ENCODE data around the gene RNASE13.
"Not testable (repeated sequence)": the region's sequence is repeated elsewhere in the genome, so short reads cannot be mapped to it uniquely, and the experiment has no call there.

RNASE13 gene

DNA sequence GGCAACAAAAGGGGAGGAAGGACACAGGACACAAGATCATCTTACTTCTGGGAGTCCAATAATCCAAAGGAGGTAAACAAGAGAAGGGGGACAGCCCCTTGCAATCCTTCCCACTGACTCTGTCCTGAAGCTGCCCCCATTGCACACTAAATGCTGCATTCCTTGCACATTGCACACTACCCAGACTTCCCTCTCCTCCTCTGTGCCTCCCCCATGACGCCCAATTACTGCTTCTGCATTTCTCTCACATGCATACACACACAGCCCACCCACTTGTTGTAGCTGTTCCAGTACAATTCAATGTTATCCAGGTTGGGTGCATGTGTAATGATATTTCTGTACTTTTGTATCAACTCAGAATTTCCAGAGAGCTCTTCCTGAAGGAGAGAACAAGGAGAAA is 15.2 kb downstream of the RNASE13 start:
- DNase-seq, result no peak

DNA sequence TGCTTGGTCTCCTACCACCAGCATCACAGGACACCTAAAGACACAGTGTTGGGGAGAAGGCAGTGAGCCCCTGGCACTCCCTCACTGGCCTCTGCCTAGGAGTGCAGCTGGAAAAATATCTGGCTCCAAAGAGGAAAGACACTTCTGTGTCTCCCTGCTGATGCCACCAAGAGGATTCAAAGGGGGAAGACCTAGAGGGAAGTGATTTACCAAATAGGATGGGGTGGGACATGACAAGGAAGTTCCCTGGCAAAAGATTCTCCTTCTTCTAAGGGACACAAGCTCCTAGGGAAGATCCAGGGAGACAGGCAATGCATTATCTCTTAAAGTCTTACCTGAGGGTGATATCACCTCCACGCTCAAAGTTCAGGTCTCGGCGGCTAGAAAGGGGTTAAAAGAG is 15.8 kb downstream of the RNASE13 start:
- DNase-seq, result no peak

DNA sequence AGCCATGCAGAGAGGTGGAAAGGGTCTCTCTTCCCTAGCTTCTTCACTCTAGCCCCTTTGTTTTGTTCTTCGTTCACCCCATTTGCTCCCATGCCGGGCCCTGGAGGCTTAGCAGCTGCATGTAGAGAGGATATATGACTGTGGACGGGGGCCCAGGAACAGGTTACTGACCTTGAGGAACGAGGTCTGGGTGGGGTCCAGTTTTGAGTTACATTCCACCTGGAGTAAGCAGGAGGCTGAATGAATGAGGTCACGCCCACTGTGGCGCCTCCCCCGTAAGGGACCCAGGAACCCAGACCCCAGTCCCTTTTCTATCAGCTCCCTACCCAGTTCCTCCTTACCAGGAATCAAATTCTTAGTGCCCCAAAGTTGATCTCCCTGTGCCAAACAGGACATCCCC is 16.3 kb downstream of the RNASE13 start:
- DNase-seq, result no peak

DNA sequence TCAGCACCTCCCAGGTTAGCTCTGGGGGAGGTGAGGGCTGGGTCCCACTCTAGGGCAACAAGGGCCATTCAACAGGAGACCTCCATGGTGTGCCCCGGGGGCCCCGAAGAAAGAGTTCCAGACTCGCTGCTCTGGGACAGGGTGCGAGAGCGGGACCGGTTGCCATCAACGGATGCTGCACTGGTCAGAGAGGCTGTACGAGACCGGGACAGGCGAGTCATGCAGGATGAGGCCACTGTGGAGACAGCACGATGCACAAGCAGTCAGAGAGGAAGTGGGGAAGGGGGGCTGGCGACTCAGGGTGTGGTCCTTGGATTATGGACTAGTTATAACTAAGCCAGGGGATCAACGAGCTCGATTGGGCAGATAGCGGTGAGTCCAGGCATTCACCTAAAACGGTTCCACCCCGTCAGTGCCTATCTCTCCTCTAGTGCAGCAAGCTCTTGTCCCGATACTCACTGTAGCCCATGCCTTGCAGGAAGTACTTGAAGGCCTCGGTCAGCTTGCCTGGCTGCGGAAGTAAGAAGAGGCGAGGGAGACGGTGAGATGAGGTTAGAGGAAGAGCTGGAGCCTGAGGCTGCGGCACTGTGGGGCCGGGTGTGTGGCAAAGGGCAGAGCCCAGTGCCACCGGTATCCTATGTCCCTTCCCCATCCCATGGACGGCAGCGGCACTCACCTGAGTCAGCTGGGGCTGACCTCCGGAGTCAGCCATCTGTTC is 16.9 kb downstream of the RNASE13 start:
- no peak for DNase-seq

DNA sequence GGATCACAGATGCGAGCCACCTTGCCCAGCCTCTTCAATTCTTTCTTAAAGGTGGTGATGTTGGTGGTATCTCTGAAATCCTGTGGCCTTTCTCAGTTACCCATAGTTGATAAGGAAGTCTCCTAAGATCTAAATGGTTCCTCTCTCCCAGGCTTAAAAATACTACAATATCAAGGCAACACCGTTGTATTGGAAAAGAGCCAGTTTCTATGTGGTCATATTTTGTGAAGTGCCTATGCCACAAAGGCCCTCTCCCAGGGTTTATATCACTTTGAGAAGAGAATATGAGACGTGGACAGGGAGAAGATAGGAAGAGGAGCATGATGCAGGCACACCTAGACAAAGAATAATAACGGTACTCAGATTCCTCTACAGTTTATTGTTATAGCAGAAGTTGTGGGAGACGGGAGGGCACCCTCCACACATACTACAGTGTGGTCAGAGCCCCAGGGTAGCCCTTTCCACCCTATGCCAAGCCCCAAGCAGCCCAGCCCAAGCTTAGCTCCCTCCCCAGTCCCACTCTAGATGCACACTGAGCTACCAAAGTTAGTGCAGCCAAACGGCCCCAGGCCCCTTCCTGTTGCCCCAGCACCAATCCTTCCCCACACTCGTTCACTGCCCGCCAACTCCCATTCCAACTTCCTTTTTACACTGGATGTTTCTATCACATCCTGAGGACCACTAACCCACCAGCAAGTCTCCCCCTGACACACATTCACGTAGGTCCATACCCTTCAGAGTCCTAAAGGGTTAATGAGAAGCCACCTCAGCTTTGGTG is 18.0 kb downstream of the RNASE13 start:
- DNase-seq, result no peak

DNA sequence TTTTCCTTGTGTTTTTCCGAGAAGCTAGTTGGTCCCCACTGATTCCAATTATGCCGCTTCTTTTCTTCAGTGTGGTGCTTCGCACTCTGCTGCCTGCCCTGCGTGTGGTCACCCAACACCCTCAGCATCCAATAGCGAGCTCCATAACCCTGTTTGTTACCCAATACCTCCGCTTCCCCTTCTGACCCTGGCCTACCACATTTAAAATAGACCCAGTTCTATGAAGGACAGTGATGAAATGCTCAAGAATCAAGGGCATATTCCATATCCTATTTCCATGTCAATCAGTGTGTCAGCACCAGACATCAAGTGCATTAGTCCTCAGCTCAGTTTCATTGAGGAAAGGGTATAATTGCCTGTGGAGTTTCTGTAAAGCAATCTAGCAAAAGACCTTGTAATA is 19.3 kb downstream of the RNASE13 start:
- DNase-seq, result no peak

DNA sequence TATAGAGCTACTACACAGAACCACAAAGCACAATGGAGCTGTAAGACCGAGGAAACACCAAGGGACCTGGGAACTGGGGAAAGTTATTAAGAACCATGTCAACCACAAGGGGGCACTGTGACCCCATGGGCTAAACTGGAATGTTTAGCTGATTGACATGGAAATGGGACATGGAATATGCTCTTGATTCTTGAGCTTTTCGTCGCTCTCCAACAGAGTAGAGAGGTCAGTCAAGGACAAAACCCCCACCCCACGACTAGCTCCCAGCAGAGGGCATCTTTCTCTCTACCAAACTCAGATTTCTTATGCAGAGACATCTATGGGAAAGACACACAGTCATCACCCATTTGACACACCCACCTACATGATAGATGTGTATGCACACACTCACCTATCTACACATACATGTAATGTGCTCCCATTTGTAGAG is 19.8 kb downstream of the RNASE13 start:
- DNase-seq, result no peak

DNA sequence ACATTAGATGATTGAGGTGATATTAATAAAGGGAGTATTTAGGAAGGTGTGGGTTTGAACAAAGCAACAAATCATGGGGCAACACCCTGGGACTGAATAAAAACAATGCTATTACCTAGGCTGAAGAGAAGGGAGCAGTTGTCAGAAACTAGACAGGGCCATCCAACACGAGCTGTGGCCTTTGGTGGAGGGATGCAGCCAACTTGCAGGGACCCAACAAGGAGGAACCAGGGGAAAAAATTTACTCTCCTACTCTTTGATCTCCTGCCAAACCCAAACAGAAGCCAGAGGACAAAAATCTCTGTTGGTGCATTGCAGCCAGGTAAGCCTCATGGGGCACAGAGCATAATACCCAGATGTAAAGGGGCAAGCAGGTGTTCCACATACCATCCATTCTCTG is 23.5 kb downstream of the RNASE13 start:
- DNase-seq, result no peak

DNA sequence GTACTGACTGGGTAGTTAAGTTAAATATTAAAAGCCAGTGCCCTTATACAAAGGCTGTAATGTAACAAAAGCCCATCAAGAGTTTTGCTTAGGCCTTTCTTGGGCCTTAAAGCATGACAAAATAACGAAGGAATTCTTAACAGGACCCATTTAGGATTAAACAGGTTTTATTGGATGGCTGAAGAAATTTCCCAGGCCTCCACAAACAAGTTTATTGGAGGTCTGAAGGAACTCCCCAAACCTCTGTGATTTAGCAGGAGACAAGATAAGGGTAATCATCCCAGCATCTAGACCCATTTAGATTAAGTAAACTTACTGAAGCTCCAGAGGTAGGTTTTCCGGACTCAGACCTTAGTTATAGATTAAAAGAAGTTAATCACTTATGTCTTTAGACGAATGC is 24.9 kb downstream of the RNASE13 start:
- DNase-seq, result not testable (repeated sequence)

DNA sequence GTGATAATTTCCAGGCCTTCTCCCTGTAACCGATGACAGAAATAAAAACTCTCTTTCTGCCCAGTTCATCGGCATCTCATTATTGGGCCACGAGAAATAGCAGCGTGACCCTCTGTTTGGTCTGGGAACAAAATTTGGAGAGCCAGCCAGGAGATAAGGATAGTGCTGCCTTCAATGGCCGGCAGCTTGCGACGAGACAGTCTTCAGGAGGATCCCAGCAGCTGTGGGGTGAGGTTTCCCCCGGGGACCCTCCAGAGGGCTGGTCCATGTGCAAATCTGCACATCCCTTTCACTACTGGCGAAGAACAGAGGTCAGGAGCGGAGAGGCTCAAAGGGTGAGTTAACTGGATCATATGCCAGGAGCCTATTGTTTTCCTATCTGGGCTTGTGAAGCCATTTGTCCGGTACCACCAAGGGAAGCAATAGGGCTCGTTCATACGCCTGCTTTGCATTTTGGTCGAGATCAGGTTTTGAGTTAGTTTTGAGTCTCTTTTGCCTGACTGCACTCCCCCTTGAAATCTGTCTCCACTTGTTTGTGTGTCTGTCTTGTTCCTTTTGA is 30.7 kb downstream of the RNASE13 start:
- DNase-seq, result no peak

DNA sequence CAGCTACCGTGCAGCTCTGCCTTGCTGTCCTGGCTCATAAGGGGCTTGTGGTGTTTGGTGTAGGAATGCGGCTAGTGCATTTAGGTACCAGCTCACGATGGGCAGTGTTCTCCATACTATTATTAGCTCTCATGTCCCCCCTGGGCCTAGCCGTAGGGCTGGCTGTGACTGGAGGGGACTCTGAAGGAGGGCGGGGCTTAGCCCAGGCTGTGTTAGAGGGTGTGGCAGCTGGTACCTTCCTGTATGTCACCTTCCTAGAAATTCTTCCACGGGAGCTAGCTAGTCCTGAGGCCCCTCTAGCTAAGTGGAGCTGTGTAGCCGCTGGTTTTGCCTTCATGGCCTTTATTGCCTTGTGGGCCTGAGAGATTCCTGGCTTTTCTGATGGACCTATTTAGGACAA is 33.4 kb downstream of the RNASE13 start:
- DNase-seq, result no peak

DNA sequence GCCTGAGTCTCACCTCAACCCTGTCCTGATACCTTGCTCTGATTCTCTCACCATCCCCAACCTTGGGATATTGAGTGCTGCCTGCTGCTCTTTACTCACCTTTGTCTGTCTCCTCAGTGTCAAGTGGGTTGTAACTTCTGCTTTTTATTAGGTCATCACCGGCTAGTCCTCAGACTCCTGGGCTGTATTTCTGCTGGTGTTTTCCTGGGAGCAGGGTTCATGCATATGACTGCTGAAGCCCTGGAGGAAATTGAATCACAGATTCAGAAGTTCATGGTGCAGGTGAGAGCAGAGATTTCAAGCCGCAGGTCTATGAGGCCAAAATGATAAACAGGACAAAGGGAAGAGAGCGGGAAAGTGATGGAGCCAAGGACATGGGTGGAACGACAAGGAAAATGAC is 35.0 kb downstream of the RNASE13 start:
- DNase-seq, result no peak

DNA sequence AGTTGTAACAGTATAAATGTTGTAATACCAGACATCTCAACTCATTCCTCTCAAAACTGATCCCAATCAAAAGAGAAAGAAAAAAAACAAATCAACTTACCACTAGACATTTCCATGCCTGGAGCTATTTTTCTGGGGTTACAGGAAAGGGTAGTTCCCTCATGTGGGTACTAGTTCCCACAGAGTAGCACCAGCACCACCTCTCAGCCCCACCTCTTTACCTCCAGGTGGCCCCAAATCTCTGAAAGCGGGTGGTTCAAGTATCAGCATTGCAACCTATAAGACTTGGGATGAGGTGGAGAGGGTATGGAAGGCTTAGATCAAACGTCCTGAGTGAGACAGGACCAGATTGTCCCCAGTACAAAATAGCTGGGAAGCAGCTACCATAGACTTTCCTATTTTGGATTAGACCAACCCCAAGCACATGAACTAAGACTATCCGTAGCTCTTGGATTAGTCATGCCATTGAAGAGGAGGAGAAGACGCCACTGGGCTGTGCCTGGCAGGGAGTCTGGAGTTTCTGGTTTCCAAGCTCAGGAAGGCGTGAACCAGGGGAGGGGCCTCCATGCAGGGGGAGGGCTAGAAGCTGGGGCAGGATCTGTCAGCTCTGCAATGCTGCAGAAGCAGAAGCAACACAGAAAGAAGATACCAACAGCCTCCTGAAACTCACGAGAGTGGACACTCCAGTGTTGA is 35.8 kb downstream of the RNASE13 start, which contains the start of gene SLC39A2:
Gene SLC39A2, plus strand, starts transcription at position 620 of the 693 bp plus-strand sequence. CDS start 154 bp downstream, outside the sequence.
- no peak for DNase-seq

DNA sequence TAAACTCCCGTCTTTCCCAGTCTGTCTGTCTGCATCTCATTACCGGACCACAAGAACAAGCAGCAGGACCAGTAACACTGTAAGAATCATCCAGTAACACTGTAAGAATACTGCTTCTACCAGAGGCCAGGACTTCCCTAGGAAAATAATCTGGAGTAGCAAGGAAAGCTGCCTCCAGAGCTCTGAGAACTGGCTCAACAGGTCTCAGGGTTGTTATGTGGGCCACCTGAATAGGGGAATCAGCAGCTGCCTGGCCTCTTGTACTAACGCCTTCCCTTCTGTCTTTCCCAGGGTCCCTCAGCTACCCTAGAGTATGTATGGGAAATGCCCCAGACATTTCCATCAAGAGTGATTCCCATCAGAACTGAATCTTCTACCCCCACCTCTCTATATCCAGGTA is 36.5 kb downstream of the RNASE13 start:
- DNase-seq, result no peak

DNA sequence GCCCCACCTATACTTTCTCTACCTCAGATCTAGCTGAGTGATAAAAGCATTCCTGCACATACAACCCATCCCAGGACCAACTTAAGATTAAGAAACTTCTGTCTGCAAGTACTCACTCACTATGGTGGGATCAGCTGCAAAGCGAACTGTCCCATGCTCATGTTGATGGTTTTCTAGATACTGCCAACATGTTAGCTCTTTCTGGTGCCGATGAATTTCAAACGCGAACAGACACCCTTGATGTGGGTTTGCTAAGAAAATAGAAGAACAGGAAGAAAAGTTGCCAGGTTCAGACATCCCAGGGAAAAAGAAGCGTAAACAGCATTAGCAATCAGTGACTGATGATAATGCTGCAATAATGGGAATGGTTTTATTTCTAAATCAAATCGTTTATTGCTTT is 37.0 kb downstream of the RNASE13 start:
- no peak for DNase-seq

DNA sequence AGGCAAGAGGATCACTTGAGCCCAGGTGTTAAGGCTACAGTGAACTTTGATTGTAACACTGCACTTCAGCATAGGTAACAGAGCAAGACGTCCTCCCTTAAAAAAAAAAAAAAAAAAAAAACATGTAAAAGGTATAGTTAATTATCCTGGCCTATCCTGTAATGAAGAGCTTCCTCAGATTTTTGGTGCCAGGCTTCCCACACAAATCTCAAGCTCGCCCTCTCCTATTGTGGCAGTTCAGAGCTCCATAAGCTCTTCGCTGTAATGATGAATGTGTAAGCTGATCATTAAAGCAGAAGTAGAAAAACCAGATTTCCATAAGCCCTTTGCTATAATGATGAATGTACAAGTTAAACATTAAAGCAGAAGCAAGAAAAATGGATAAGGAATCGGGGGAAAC is 37.5 kb downstream of the RNASE13 start:
- DNase-seq, result no peak

DNA sequence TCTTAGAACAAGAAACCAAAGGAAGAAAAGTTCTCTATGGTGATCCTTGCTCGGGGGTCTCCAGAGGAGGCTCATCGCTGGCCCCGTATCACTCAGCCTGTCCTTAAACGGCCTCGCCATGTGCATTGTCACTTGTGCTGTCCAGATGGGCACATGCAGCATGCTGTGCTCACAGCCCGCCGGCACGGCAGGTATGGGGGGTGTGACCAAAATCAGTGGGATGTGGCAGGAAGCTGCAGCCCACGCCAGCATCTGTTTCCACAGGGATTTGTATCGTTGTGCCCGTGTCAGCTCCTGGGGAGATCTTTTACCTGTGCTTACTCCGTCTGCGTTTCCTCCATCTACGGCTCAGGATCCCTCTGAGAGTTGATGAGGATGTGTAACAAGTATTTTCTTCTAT is 38.1 kb downstream of the RNASE13 start:
- no peak for DNase-seq

DNA sequence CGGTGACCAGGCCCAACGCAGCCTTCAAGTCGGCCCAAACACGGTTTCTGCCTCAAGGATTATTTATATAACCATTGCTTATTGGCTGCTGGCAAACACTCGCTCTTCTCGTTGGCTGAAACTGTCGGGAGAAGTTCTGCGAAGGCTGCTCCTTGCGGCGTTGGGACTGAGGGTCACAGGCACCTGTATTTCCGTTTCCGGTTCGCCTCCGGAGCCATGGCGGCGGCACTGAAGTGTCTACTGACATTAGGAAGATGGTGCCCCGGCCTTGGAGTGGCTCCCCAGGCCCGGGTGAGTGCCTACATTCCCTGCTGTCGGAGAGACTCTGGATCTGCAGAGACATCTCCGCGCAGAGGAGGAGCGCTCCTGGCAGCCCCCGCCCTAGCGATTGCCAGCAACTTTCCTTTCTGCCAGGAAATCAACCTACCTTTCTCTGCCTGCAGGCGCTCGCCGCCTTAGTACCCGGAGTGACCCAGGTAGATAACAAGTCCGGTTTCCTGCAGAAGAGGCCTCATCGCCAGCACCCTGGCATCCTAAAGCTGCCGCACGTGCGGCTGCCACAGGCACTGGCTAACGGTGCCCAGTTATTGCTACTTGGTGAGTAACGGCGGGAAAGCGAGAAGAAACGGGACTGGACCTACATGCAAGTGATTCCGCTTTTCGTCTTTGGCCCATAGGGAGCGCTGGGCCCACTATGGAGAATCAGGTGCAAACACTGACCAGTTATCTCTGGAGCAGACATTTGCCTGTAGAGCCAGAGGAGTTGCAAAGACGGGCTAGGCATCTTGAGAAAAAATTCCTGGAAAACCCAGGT is 44.6 kb downstream of the RNASE13 start, which contains the start of gene METTL17:
Gene METTL17, plus strand, starts transcription at position 194 of the 814 bp plus-strand sequence. Its CDS starts 23 bp downstream, at position 217.
- DNase-seq, result peak; percentile 46

DNA sequence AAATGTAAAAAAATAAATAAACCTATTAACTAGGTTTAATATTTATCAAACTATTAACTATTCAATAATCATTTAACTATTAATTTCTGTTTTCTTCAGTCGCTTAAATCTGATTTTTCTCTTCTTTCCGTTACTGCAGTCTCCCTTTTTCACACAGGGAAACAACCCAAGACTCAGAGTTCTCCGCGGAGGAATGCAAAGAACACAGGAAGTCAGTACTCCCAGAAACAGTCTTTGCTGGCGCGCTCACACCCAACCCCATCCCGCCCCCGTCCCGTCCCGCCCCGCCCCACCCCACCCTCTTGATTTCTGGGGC is 45.2 kb downstream of the RNASE13 start:
- no peak for DNase-seq

DNA sequence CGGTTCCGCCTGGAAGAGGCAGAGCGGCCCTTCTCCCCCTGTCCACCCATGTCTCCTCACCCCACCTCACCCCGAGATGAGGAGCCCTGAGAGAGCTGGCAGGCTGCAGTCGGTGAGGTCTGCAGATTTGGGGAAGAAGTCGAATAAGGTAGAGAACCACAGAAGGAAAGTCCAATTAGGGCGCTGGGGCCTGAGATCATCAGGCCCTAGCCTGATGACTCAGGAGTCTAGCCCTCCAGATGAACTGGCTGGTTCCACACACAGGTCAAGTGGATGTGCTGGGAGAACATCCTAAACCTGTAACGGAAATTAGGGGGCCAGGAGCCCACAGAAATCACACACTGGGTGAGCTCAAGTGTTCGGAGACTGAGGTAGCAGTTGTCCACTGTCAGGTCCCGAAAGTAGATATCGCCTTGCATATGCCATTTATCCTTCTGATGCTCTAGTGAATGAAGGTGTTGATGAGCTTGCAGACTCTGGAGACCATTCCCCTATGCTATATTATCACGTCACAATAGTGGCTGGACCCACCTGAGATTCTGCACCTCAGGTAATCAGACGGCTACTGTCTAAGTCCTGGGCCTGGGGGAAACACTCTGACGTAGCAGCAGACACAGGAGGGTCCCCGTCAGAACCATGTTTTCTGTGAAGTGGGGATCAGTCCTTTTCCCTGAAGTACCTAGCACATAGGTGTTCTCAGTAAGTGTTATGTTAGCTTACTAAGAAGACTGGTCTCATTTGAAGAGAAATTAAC is 45.7 kb downstream of the RNASE13 start:
- DNase-seq, result no peak

DNA sequence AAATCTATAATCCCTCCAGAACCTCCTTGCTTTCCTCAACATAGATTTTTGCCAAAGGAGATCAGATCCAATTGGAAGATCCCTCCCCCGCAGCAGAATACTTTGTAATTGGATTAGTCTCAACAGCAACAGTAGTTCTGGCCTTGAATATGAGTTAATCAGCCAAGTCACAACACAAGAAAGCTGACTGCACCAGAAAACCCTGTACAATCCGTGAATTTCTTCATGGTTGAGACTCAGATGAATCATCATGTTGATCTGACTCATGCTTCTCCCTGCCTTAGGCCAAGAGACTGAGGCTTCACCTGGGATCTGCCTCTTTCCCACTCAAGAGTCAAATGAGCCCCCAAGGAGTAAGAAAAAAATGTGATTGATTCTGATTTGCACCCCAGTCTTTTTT is 47.8 kb downstream of the RNASE13 start:
- peak; percentile 53 for DNase-seq

DNA sequence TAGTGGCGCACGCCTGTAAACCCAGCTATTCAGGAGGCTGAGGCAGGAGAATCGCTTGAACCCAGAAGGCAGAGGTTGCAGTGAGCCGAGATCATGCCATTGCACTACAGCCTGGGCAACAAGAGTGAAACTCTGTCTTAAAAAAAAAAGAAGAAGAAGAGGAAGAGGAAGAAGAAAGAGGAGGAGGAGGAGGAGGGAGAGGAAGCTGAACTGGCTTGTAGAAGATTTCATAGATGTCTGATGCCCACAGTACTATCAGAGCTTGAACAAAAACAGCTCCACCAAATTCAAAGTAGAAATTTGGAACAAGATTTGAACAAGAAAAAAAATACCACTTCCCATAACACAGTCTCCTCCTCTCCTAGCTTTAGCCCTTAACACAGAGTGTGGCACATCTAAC is 49.0 kb downstream of the RNASE13 start:
- DNase-seq, result not testable (repeated sequence)
